ENCODE measurements around the gene ZBTB18.

- TF ChIP-seq, protein P1, sequence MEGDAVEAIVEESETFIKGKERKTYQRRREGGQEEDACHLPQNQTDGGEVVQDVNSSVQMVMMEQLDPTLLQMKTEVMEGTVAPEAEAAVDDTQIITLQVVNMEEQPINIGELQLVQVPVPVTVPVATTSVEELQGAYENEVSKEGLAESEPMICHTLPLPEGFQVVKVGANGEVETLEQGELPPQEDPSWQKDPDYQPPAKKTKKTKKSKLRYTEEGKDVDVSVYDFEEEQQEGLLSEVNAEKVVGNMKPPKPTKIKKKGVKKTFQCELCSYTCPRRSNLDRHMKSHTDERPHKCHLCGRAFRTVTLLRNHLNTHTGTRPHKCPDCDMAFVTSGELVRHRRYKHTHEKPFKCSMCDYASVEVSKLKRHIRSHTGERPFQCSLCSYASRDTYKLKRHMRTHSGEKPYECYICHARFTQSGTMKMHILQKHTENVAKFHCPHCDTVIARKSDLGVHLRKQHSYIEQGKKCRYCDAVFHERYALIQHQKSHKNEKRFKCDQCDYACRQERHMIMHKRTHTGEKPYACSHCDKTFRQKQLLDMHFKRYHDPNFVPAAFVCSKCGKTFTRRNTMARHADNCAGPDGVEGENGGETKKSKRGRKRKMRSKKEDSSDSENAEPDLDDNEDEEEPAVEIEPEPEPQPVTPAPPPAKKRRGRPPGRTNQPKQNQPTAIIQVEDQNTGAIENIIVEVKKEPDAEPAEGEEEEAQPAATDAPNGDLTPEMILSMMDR (IDR thresholded peaks at IDR 0.05), result no peak
- no peak for TF ChIP-seq EP300 (IDR thresholded peaks at IDR 0.05)
Observed at GRCh38 chr1:244095529-244095911, 44.4 kb downstream of the ZBTB18 start.

Data from sigmoid colon (tissue), 4 donors.